ENCODE measurements around the gene METRN. TPM values are rescaled to one million over a fixed set of nuclear protein-coding genes. Genes with fewer than 3 reads are reported as not detected.
A peak's percentile ranks its signal among the peaks of the same experiment; 100 is the strongest.

METRN gene
- total RNA-seq, 1 donor from 2014 or later, result 6.7 TPM

- H3K27ac Mint-ChIP-seq, result no peak overlapping the region
- POLR2A ChIA-PET, result interaction anchor here (3.9 to 4.5 kb wide), 2 partner anchors 9 to 12 kb away, joined by 31 to 41 read pairs; partner anchors contain the start of genes RHOT2 and WDR24
Measured at GRCh38 chr16:678209-678857, 36.6 kb upstream of the METRN start.

GRCh38 chr16:678858-679813, 35.8 kb upstream of the METRN start:
- TF ChIP-seq CTCF (IDR thresholded peaks at IDR 0.05), result no peak
- peak overlapping the region; percentile 84 for H3K4me3 Mint-ChIP-seq
- no peak overlapping the region for H3K27ac Mint-ChIP-seq
- peaks cover 9% of the 10 kb centered on the region for H3K27me3 Mint-ChIP-seq
- DNase-seq (no peak), ATAC-seq (ENCODE audit: low read depth) (peak; percentile 5)
- H3K36me3 Mint-ChIP-seq (ENCODE audit: low read depth), result peaks cover 24% of the 10 kb centered on the region
- ChIA-PET CTCF (interaction anchor here (1.2 kb wide), 1 partner anchor 11 kb away, joined by 3 read pairs; the partner anchor contains the start of gene RHOT2), POLR2A (interaction anchor here (1.0 to 4.5 kb wide), 3 partner anchors 10 to 277 kb away, joined by 3 to 41 read pairs (median 31); partner anchors contain the start of genes DECR2, RHOT2 and WDR24)
- no peaks in the 10 kb centered on the region for H3K9me3 Mint-ChIP-seq
- intact Hi-C loops (cut with micrococcal nuclease), result loop anchor here (2.0 kb wide), 1 partner anchor 18 kb away; no protein-coding TSS in a partner anchor
- H3K4me1 Mint-ChIP-seq, result peaks cover 41% of the 10 kb centered on the region

More at GRCh38 chr16:678209-678857, 36.6 kb upstream of the METRN start:
- intact Hi-C loops (cut with micrococcal nuclease), result loop anchor here (2.0 kb wide), 1 partner anchor 18 kb away; no protein-coding TSS in a partner anchor
- H3K4me3 Mint-ChIP-seq, result no peak overlapping the region
- no peak for ATAC-seq (ENCODE audit: low read depth)
- CTCF ChIA-PET, result interaction anchor here (1.2 kb wide), 1 partner anchor 11 kb away, joined by 3 read pairs; the partner anchor contains the start of gene RHOT2
- H3K9me3 Mint-ChIP-seq, result no peaks in the 10 kb centered on the region
- H3K4me1 Mint-ChIP-seq, result peaks cover 39% of the 10 kb centered on the region
- H3K36me3 Mint-ChIP-seq (ENCODE audit: low read depth), result peaks cover 25% of the 10 kb centered on the region
- peaks cover 9% of the 10 kb centered on the region for H3K27me3 Mint-ChIP-seq
- no peak for DNase-seq
- no peak for TF ChIP-seq CTCF (IDR thresholded peaks at IDR 0.05)

GRCh38 chr16:679814-680624, 34.9 kb upstream of the METRN start, which contains the start of gene STUB1:
TSS of gene STUB1 (plus strand) at chr16:680410. CDS start at chr16:680526, 116 bp downstream.
- ChIA-PET POLR2A (interaction anchor here (0.8 to 4.5 kb wide), 8 partner anchors 10 to 741 kb away, joined by 3 to 41 read pairs (median 8); partner anchors contain the start of genes CHTF18, DECR2, METTL26 and RHOT2), CTCF (no interaction called here)
- no peaks in the 10 kb centered on the region for H3K9me3 Mint-ChIP-seq
- DNase-seq (peak; percentile 88), ATAC-seq (ENCODE audit: low read depth) (peak; percentile 72)
- H3K4me3 Mint-ChIP-seq, result peak within 1 kb of the TSS; percentile 87
- H3K27ac Mint-ChIP-seq, result peak within 1 kb of the TSS; percentile 86
- peaks cover 42% of the 10 kb centered on the region for H3K4me1 Mint-ChIP-seq
- no peak for TF ChIP-seq CTCF (IDR thresholded peaks at IDR 0.05)
- intact Hi-C loops (cut with micrococcal nuclease), result loop anchor here (1.0 to 2.0 kb wide), 2 partner anchors 12 to 19 kb away; partner anchors contain the start of gene RHOT2
- H3K27me3 Mint-ChIP-seq, result peaks cover 6% of the 10 kb centered on the region
- peaks cover 25% of the 10 kb centered on the region for H3K36me3 Mint-ChIP-seq (ENCODE audit: low read depth)

- H3K27ac Mint-ChIP-seq, result peak overlapping the region; percentile 35
- no peak for DNase-seq
- intact Hi-C loops (cut with micrococcal nuclease), result loop anchor here (1.0 kb wide), 1 partner anchor 12 kb away; the partner anchor contains the start of gene RHOT2
- no peaks in the 10 kb centered on the region for H3K9me3 Mint-ChIP-seq
- ChIA-PET POLR2A (interaction anchor here (0.8 to 4.5 kb wide), 7 partner anchors 9 to 741 kb away, joined by 4 to 41 read pairs (median 10); partner anchors contain the start of genes CHTF18, METTL26, RHOT2 and RPUSD1), CTCF (no interaction called here)
- H3K36me3 Mint-ChIP-seq (ENCODE audit: low read depth), result peaks cover 25% of the 10 kb centered on the region
- peaks cover 38% of the 10 kb centered on the region for H3K4me1 Mint-ChIP-seq
- peaks cover 4% of the 10 kb centered on the region for H3K27me3 Mint-ChIP-seq
- TF ChIP-seq CTCF (IDR thresholded peaks at IDR 0.05), result no peak
- peak overlapping the region; percentile 87 for H3K4me3 Mint-ChIP-seq
- no peak for ATAC-seq (ENCODE audit: low read depth)
Measured at GRCh38 chr16:680625-680945, 34.3 kb upstream of the METRN start.

All from activated B cell treated with CpG ODN at 0.5 μM for 24 hours (primary cell).